HepG2 (cell line): ENCODE data around the gene RNH1. TPM values are rescaled to one million over a fixed set of nuclear protein-coding genes. Genes with fewer than 3 reads are reported as not detected.

Experiments used
- BHLHE40 ChIP-seq: IDR thresholded peaks from 2 replicates; pipeline ENCODE4 v1.6.1; 2011; ENCODE audit warnings: low read length, improper control_type of control experiment
- DPF2 ChIP-seq: sonication (generic); formaldehyde crosslinking; IDR thresholded peaks from 2 replicates; pipeline ENCODE4 v1.4.0; 2020; ENCODE audit warnings: mild to moderate bottlenecking, low read depth, missing genetic modification reagents, borderline replicate concordance
- FOXK1 ChIP-seq: sonication (generic); formaldehyde crosslinking; IDR thresholded peaks from 2 replicates; pipeline ENCODE4 v1.4.0; 2020; ENCODE audit warnings: low read depth, missing genetic modification reagents, borderline replicate concordance
- HINFP ChIP-seq: sonication (generic); formaldehyde crosslinking; IDR thresholded peaks from 2 replicates; pipeline ENCODE4 v1.4.0; 2020; ENCODE audit warnings: low read depth, mild to moderate bottlenecking, missing genetic modification reagents
- JDP2 ChIP-seq: sonication (generic); formaldehyde crosslinking; IDR thresholded peaks from 2 replicates; pipeline ENCODE4 v1.8.1; 2022; ENCODE audit warnings: missing genetic modification reagents, borderline replicate concordance
- KDM5B ChIP-seq: sonication (generic); formaldehyde crosslinking; IDR thresholded peaks from 2 replicates; pipeline ENCODE4 v1.4.0; 2020; ENCODE audit warnings: missing genetic modification reagents, mild to moderate bottlenecking, borderline replicate concordance
- MAX ChIP-seq: IDR thresholded peaks from 2 replicates; pipeline ENCODE4 v1.6.1; 2012; ENCODE audit warnings: inconsistent platforms
- MBNL3 ChIP-seq: fragments of 250-450 bp; sonication (Bioruptor Pico); conservative IDR thresholded peaks from 2 replicates; pipeline ENCODE4 v1.8.0; 2022; ENCODE audit warnings: mild to moderate bottlenecking, inconsistent platforms
- PHF5A ChIP-seq: IDR thresholded peaks from one replicate; pipeline ENCODE4 v1.6.1; 2018; ENCODE audit warnings: low read depth, missing genetic modification reagents; ENCODE audit not compliant: unreplicated experiment
- POLR2G ChIP-seq: fragments of 200-400 bp; formaldehyde crosslinking; IDR thresholded peaks from 2 replicates; pipeline ENCODE4 v1.6.1; 2018; ENCODE audit warnings: mild to moderate bottlenecking, low read depth, low read length, moderate library complexity
- SIX4 ChIP-seq: sonication (generic); formaldehyde crosslinking; IDR thresholded peaks from 2 replicates; pipeline ENCODE4 v1.4.0; 2020; ENCODE audit warnings: missing genetic modification reagents
- YEATS2 ChIP-seq: sonication (generic); formaldehyde crosslinking; IDR thresholded peaks from 2 replicates; pipeline ENCODE4 v1.4.0; 2020; ENCODE audit warnings: missing genetic modification reagents, borderline replicate concordance
- ZBTB49 ChIP-seq: sonication (generic); formaldehyde crosslinking; IDR thresholded peaks from 2 replicates; pipeline ENCODE4 v1.4.0; 2020; ENCODE audit warnings: missing genetic modification reagents, borderline replicate concordance
- ZFP1 ChIP-seq: IDR thresholded peaks from 2 replicates; pipeline ENCODE4 v1.6.1; 2016
- ZNF160 ChIP-seq: sonication (generic); formaldehyde crosslinking; IDR thresholded peaks from 2 replicates; pipeline ENCODE4 v1.8.0; 2022; ENCODE audit warnings: mild to moderate bottlenecking, inconsistent platforms, missing genetic modification reagents
- ZNF512 ChIP-seq: sonication (generic); formaldehyde crosslinking; IDR thresholded peaks from 2 replicates; pipeline ENCODE4 v1.4.0; 2020; ENCODE audit warnings: mild to moderate bottlenecking, missing genetic modification reagents
- ZNF674 ChIP-seq: sonication (generic); formaldehyde crosslinking; IDR thresholded peaks from 2 replicates; pipeline ENCODE4 v1.5.0; 2020; ENCODE audit warnings: low read depth, mild to moderate bottlenecking, missing genetic modification reagents
- ZNF687 ChIP-seq: sonication (generic); formaldehyde crosslinking; IDR thresholded peaks from 2 replicates; pipeline ENCODE4 v1.5.1; 2020; ENCODE audit warnings: mild to moderate bottlenecking, missing genetic modification reagents, moderate library complexity
- ZNF773 ChIP-seq: sonication (generic); formaldehyde crosslinking; IDR thresholded peaks from 2 replicates; pipeline ENCODE4 v1.4.0; 2020; ENCODE audit warnings: missing genetic modification reagents, borderline replicate concordance
- ZNF788 ChIP-seq: sonication (generic); formaldehyde crosslinking; IDR thresholded peaks from 2 replicates; pipeline ENCODE4 v1.5.0; 2020; ENCODE audit warnings: mild to moderate bottlenecking, missing genetic modification reagents, borderline replicate concordance
- polyA plus RNA-seq, 8 experiments: library from polyadenylated mRNA; depleted of rRNA in 3 of 8; stranded (reverse) in 7 of 8; unstranded in 1 of 8; fragments of >200 nt; fragmentation: Illumina TruSeq in 4 of 8; extraction: Trizol in 4 of 8; gene quantifications; 2 replicates each; pipeline versions ENCODE4 v1.2.1 to v1.2.3, GENCODE V29; 2011 to 2016; ENCODE audit warnings: low read depth in 4 of 8, missing spikeins in 1 of 8, mixed read lengths in 1 of 8; ENCODE audit not compliant: insufficient read depth in 1 of 8
- total RNA-seq, 5 experiments: library from RNA; depleted of rRNA; stranded (reverse); fragments of >200 nt; fragmentation: Illumina TruSeq; extraction: Trizol; gene quantifications; 2 replicates each; pipeline ENCODE4 v1.2.3, GENCODE V29; 2016; ENCODE audit warnings: low read depth in 1 of 5

Gene RNH1
- total and polyA plus RNA-seq, 2 of the 13 experiments (the other 11 are each of a cell fraction or from before 2014, with no cell fraction given): 36.0 to 74.1 TPM

DNA sequence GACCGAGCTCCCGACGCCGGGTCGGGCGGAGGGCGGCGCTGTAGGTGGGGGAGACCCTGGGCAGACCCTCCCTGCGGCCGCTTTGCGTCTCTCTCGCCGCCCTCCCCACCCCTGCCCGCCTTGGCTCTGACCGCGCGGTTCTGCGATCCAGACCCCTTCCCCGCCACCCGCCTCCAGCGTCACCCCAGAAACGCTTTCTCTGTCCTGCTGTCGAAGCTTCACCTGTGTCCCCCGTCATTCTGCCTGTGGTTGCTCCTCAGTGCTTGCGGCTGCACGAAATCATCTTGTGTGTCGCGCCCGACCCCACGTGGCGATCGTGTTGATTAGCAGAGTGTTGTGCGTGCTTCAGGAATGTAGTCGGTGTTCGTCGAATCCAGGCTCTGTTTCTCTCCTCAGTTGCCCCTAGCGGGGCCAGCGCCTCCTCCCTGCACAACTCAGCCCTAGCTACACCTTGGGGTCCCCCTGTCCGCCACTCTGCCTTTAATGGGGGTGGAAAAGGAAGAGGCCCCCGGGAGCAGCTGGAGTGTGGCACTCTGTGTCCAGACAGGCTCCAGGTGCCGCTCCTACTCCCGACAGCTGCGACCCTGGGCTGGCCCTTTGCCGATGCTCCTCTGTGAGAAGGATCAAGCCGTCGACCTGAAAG is 56.1 kb downstream of the RNH1 start (continued):
- TF ChIP-seq POLR2G: no peak
- TF ChIP-seq KDM5B: no peak
- no peak for TF ChIP-seq ZBTB49 (CRISPR knock-in tag)
- peak; percentile 76 for TF ChIP-seq ZNF687 (CRISPR knock-in tag)
- TF ChIP-seq MBNL3: no peak
- peak; percentile 67; the same call in 1 of the 2 replicates for TF ChIP-seq HINFP (CRISPR knock-in tag)
- 0 out of 2 replicates have a peak, but pooled peaks have one; percentile 8 for TF ChIP-seq ZNF773 (CRISPR knock-in tag)
- no peak for TF ChIP-seq ZNF160
- TF ChIP-seq BHLHE40: no peak; the same call in 1 of the 2 replicates
- TF ChIP-seq JDP2 (CRISPR knock-in tag): no peak
- no peak for TF ChIP-seq SIX4 (CRISPR knock-in tag)
- no peak for TF ChIP-seq ZFP1 (CRISPR knock-in tag)
- peak; percentile 42; the same call in 1 of the 2 replicates for TF ChIP-seq FOXK1
- TF ChIP-seq ZNF788 (CRISPR knock-in tag): no peak
- TF ChIP-seq PHF5A: no peak
- no peak for TF ChIP-seq DPF2 (CRISPR knock-in tag)
- TF ChIP-seq ZNF674 (CRISPR knock-in tag): no peak
- TF ChIP-seq YEATS2 (CRISPR knock-in tag): no peak
- TF ChIP-seq ZNF512: no peak
- peak; percentile 89 for TF ChIP-seq MAX
